Endothelial cell (in vitro differentiated cells): ENCODE results near the gene TNS4. TPM values are rescaled to one million over a fixed set of nuclear protein-coding genes. Genes with fewer than 3 reads are reported as not detected.

ENCODE experiments used
- DNase-seq: peaks from one replicate; pipeline ENCODE4 v3.0.0; 2021; ENCODE audit warnings: low spot score
- H3K27ac Mint-ChIP-seq: one replicate; pipeline ENCODE4 v1.8.0; 2021; ENCODE audit warnings: mixed read lengths, inconsistent platforms; ENCODE audit not compliant: unreplicated experiment
- H3K27me3 Mint-ChIP-seq: one replicate; pipeline ENCODE4 v1.8.0; 2021; ENCODE audit warnings: mild to moderate bottlenecking, moderate library complexity, mixed read lengths, inconsistent platforms; ENCODE audit not compliant: unreplicated experiment
- H3K36me3 Mint-ChIP-seq: one replicate; pipeline ENCODE4 v1.8.0; 2021; ENCODE audit warnings: mild to moderate bottlenecking, low read depth, mixed read lengths, inconsistent platforms; ENCODE audit not compliant: unreplicated experiment
- H3K4me1 Mint-ChIP-seq: one replicate; pipeline ENCODE4 v1.8.0; 2021; ENCODE audit warnings: mild to moderate bottlenecking, mixed read lengths, inconsistent platforms; ENCODE audit not compliant: unreplicated experiment
- H3K4me3 Mint-ChIP-seq: one replicate; pipeline ENCODE4 v1.8.0; 2021; ENCODE audit warnings: mild to moderate bottlenecking, mixed read lengths, inconsistent platforms; ENCODE audit not compliant: unreplicated experiment
- H3K9me3 Mint-ChIP-seq: one replicate; pipeline ENCODE4 v1.8.0; 2021; ENCODE audit warnings: mixed read lengths, inconsistent platforms; ENCODE audit not compliant: unreplicated experiment
- CTCF ChIP-seq: fragments of 200-600 bp; sonication (generic); IDR thresholded peaks from one replicate; pipeline ENCODE4 v1.5.0; 2021; ENCODE audit warnings: antibody characterized with exemption; ENCODE audit not compliant: unreplicated experiment
- total RNA-seq: library from RNA; stranded (reverse); fragmentation: NEBNext Ultra II Directional; extraction: Animal tissue kit (Norgen Biotek cat#: 25700); gene quantifications from one replicate; pipeline ENCODE4 v1.2.1, GENCODE V29; 2021; ENCODE audit not compliant: unreplicated experiment

TNS4 gene
- total RNA-seq, 1 donor from 2014 or later: 0.08 TPM

GRCh38 chr17:40498281-40499084 lies 2.9 kb downstream of the TNS4 start:
- no peak for DNase-seq
- Mint-ChIP-seq H3K4me1 (peaks cover 9% of the 10 kb centered on the region), H3K27me3 (peaks cover 9% of the 10 kb centered on the region), H3K4me3 (no peak overlapping the region), H3K36me3 (no peaks in the 10 kb centered on the region), H3K9me3 (no peaks in the 10 kb centered on the region), H3K27ac (no peak overlapping the region)
- TF ChIP-seq CTCF: no peak

GRCh38 chr17:40497695-40498094 lies 3.7 kb downstream of the TNS4 start:
- H3K36me3 Mint-ChIP-seq: no peaks in the 10 kb centered on the region
- no peak for TF ChIP-seq CTCF
- peaks cover 9% of the 10 kb centered on the region for H3K4me1 Mint-ChIP-seq
- H3K27me3 Mint-ChIP-seq: peaks cover 7% of the 10 kb centered on the region
- H3K27ac Mint-ChIP-seq: no peak overlapping the region
- H3K4me3 Mint-ChIP-seq: no peak overlapping the region
- no peak for DNase-seq
- no peaks in the 10 kb centered on the region for H3K9me3 Mint-ChIP-seq

GRCh38 chr17:40496634-40497420 lies 4.6 kb downstream of the TNS4 start:
- TF ChIP-seq CTCF: no peak
- H3K27me3 Mint-ChIP-seq: peaks cover 6% of the 10 kb centered on the region
- no peaks in the 10 kb centered on the region for H3K36me3 Mint-ChIP-seq
- no peaks in the 10 kb centered on the region for H3K9me3 Mint-ChIP-seq
- no peak overlapping the region for H3K27ac Mint-ChIP-seq
- H3K4me1 Mint-ChIP-seq: peaks cover 9% of the 10 kb centered on the region
- no peak overlapping the region for H3K4me3 Mint-ChIP-seq
- no peak for DNase-seq

- H3K27me3 Mint-ChIP-seq: peaks cover 6% of the 10 kb centered on the region
- H3K27ac Mint-ChIP-seq: no peak overlapping the region
- H3K9me3 Mint-ChIP-seq: no peaks in the 10 kb centered on the region
- DNase-seq: no peak
- H3K4me3 Mint-ChIP-seq: no peak overlapping the region
- peaks cover 9% of the 10 kb centered on the region for H3K4me1 Mint-ChIP-seq
- TF ChIP-seq CTCF: no peak
- no peaks in the 10 kb centered on the region for H3K36me3 Mint-ChIP-seq
Measured at GRCh38 chr17:40496170-40496569, 5.3 kb downstream of the TNS4 start.

GRCh38 chr17:40495140-40495539 lies 6.3 kb downstream of the TNS4 start:
- Mint-ChIP-seq H3K27me3 (peaks cover 6% of the 10 kb centered on the region), H3K4me1 (peaks cover 11% of the 10 kb centered on the region), H3K27ac (no peak overlapping the region), H3K4me3 (no peak overlapping the region), H3K9me3 (no peaks in the 10 kb centered on the region), H3K36me3 (no peaks in the 10 kb centered on the region)
- TF ChIP-seq CTCF: no peak
- no peak for DNase-seq
